ENCODE measurements around the gene IL4R. TPM values are rescaled to one million over a fixed set of nuclear protein-coding genes. Genes with fewer than 3 reads are reported as not detected.

The IL4R gene
- total and polyA plus RNA-seq, 3 experiments from 2014 or later: 41.6 to 142 (median 140) TPM

GRCh38 chr16:27359051-27359450 lies 45.3 kb downstream of the IL4R start:
- Mint-ChIP-seq H3K9me3 (no peaks in the 10 kb centered on the region), H3K36me3 (peaks cover 21 to 95% (median 36%) of the 10 kb centered on the region in 3 donors), H3K4me1 (peaks cover 0 to 11% (median 10%) of the 10 kb centered on the region in 3 donors), H3K27me3 (no peaks in the 10 kb centered on the region), H3K4me3 (no peak overlapping the region), H3K27ac (peak overlapping the region in 4 of 8 donors; percentile 12 to 79 (median 60))
- Histone ChIP-seq H3K36me3 (ENCODE audit: insufficient read depth, low read length) (peaks cover 66% of the 10 kb centered on the region), H3K4me1 (ENCODE audit: insufficient read depth, low read length) (peaks cover under 1% of the 10 kb centered on the region), H3K27me3 (ENCODE audit: insufficient read depth, low read length, poor library complexity, severe bottlenecking) (no peaks in the 10 kb centered on the region), H3K27ac (ENCODE audit: low read depth, low read length) (no peak overlapping the region), H3K9me3 (ENCODE audit: low read length) (no peaks in the 10 kb centered on the region), H3K4me3 (ENCODE audit: low read length) (no peak overlapping the region)
- no peak for DNase-seq
- POLR2A ChIA-PET: no interaction called here
- CTCF ChIA-PET: interaction anchor here (1.2 kb wide), 1 partner anchor 9 kb away, joined by 3 read pairs; no protein-coding TSS in a partner anchor

- peaks cover 2 to 17% (median 16%) of the 10 kb centered on the region in 3 donors for H3K4me1 Mint-ChIP-seq
- Histone ChIP-seq H3K9me3 (ENCODE audit: low read length) (no peaks in the 10 kb centered on the region), H3K27me3 (ENCODE audit: insufficient read depth, low read length, poor library complexity, severe bottlenecking) (no peaks in the 10 kb centered on the region), H3K36me3 (ENCODE audit: insufficient read depth, low read length) (peaks cover 60% of the 10 kb centered on the region), H3K27ac (ENCODE audit: low read depth, low read length) (no peak overlapping the region), H3K4me1 (ENCODE audit: insufficient read depth, low read length) (peaks cover 6% of the 10 kb centered on the region), H3K4me3 (ENCODE audit: low read length) (no peak overlapping the region)
- no peak overlapping the region for H3K4me3 Mint-ChIP-seq
- POLR2A ChIA-PET: no interaction called here
- H3K9me3 Mint-ChIP-seq: no peaks in the 10 kb centered on the region
- H3K27ac Mint-ChIP-seq: peak overlapping the region in 3 of 8 donors; percentile 12 to 86 (median 42)
- DNase-seq: no peak
- H3K27me3 Mint-ChIP-seq: no peaks in the 10 kb centered on the region
- H3K36me3 Mint-ChIP-seq: peaks cover 19 to 95% (median 33%) of the 10 kb centered on the region in 3 donors
- CTCF ChIA-PET: interaction anchor here (1.2 kb wide), 1 partner anchor 8 kb away, joined by 3 read pairs; no protein-coding TSS in a partner anchor
These were observed 45.8 kb downstream of the IL4R start for GRCh38 chr16:27359615-27360014.

DNA sequence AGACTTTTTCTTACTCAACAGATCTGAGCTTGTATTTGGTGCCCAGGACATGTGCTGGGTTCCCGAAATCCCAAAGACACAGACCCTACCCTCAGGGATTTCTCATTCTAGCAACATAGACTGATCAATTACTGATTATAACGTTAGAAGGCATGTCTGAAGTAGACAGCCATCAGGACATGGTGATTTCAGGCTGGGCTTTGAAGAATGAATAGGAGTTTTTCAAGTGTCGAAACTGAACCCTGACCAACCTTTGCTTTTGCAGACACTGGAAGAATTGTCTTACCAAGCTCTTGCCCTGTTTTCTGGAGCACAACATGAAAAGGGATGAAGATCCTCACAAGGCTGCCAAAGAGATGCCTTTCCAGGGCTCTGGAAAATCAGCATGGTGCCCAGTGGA lies 48.2 kb downstream of the IL4R start:
- H3K9me3 ChIP-seq (ENCODE audit: low read length): no peaks in the 10 kb centered on the region
- Mint-ChIP-seq H3K9me3 (no peaks in the 10 kb centered on the region), H3K4me3 (no peak overlapping the region), H3K27me3 (no peaks in the 10 kb centered on the region), H3K4me1 (peaks cover 7 to 39% (median 20%) of the 10 kb centered on the region in 3 donors), H3K27ac (peak overlapping the region in 7 of 8 donors; percentile 1 to 75 (median 44)), H3K36me3 (peaks cover 14 to 75% (median 27%) of the 10 kb centered on the region in 3 donors)
- H3K27ac ChIP-seq (ENCODE audit: low read depth, low read length): no peak overlapping the region
- ChIA-PET POLR2A (no interaction called here), CTCF (interaction anchor here (1.2 kb wide), 1 partner anchor 131 kb away, joined by 4 read pairs; no protein-coding TSS in a partner anchor)
- no peaks in the 10 kb centered on the region for H3K27me3 ChIP-seq (ENCODE audit: insufficient read depth, low read length, poor library complexity, severe bottlenecking)
- DNase-seq: no peak
- H3K4me1 ChIP-seq (ENCODE audit: insufficient read depth, low read length): peaks cover 24% of the 10 kb centered on the region
- H3K4me3 ChIP-seq (ENCODE audit: low read length): no peak overlapping the region
- peaks cover 41% of the 10 kb centered on the region for H3K36me3 ChIP-seq (ENCODE audit: insufficient read depth, low read length)

DNA sequence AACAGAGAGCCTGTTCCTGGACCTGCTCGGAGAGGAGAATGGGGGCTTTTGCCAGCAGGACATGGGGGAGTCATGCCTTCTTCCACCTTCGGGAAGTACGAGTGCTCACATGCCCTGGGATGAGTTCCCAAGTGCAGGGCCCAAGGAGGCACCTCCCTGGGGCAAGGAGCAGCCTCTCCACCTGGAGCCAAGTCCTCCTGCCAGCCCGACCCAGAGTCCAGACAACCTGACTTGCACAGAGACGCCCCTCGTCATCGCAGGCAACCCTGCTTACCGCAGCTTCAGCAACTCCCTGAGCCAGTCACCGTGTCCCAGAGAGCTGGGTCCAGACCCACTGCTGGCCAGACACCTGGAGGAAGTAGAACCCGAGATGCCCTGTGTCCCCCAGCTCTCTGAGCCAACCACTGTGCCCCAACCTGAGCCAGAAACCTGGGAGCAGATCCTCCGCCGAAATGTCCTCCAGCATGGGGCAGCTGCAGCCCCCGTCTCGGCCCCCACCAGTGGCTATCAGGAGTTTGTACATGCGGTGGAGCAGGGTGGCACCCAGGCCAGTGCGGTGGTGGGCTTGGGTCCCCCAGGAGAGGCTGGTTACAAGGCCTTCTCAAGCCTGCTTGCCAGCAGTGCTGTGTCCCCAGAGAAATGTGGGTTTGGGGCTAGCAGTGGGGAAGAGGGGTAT lies 48.9 kb downstream of the IL4R start:
- Mint-ChIP-seq H3K27me3 (no peaks in the 10 kb centered on the region), H3K36me3 (peaks cover 14 to 69% (median 26%) of the 10 kb centered on the region in 3 donors), H3K4me3 (peak overlapping the region in 1 of 7 donors; percentile 36), H3K4me1 (peaks cover 14 to 47% (median 27%) of the 10 kb centered on the region in 3 donors), H3K27ac (peak overlapping the region in 5 of 8 donors; percentile 1 to 64 (median 44)), H3K9me3 (no peaks in the 10 kb centered on the region)
- Histone ChIP-seq H3K4me3 (ENCODE audit: low read length) (no peak overlapping the region), H3K9me3 (ENCODE audit: low read length) (no peaks in the 10 kb centered on the region), H3K36me3 (ENCODE audit: insufficient read depth, low read length) (peaks cover 41% of the 10 kb centered on the region), H3K27ac (ENCODE audit: low read depth, low read length) (no peak overlapping the region), H3K27me3 (ENCODE audit: insufficient read depth, low read length, poor library complexity, severe bottlenecking) (no peaks in the 10 kb centered on the region), H3K4me1 (ENCODE audit: insufficient read depth, low read length) (peaks cover 30% of the 10 kb centered on the region)
- POLR2A ChIA-PET: no interaction called here
- DNase-seq: no peak
- CTCF ChIA-PET: no interaction called here

GRCh38 chr16:27363246-27363632 lies 49.5 kb downstream of the IL4R start:
- H3K36me3 Mint-ChIP-seq: peaks cover 14 to 65% (median 23%) of the 10 kb centered on the region in 3 donors
- peaks cover 19 to 52% (median 33%) of the 10 kb centered on the region in 3 donors for H3K4me1 Mint-ChIP-seq
- peak overlapping the region in 4 of 8 donors; percentile 23 to 76 (median 40) for H3K27ac Mint-ChIP-seq
- H3K36me3 ChIP-seq (ENCODE audit: insufficient read depth, low read length): peaks cover 38% of the 10 kb centered on the region
- H3K27ac ChIP-seq (ENCODE audit: low read depth, low read length): no peak overlapping the region
- DNase-seq: no peak
- no peaks in the 10 kb centered on the region for H3K27me3 Mint-ChIP-seq
- H3K9me3 Mint-ChIP-seq: no peaks in the 10 kb centered on the region
- H3K4me3 ChIP-seq (ENCODE audit: low read length): no peak overlapping the region
- POLR2A ChIA-PET: no interaction called here
- no peak overlapping the region for H3K4me3 Mint-ChIP-seq
- H3K4me1 ChIP-seq (ENCODE audit: insufficient read depth, low read length): peaks cover 36% of the 10 kb centered on the region
- H3K9me3 ChIP-seq (ENCODE audit: low read length): no peaks in the 10 kb centered on the region
- H3K27me3 ChIP-seq (ENCODE audit: insufficient read depth, low read length, poor library complexity, severe bottlenecking): no peaks in the 10 kb centered on the region
- CTCF ChIA-PET: no interaction called here

DNA sequence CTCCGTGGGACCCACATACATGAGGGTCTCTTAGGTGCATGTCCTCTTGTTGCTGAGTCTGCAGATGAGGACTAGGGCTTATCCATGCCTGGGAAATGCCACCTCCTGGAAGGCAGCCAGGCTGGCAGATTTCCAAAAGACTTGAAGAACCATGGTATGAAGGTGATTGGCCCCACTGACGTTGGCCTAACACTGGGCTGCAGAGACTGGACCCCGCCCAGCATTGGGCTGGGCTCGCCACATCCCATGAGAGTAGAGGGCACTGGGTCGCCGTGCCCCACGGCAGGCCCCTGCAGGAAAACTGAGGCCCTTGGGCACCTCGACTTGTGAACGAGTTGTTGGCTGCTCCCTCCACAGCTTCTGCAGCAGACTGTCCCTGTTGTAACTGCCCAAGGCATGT lies 50.0 kb downstream of the IL4R start:
- H3K4me1 Mint-ChIP-seq: peaks cover 22 to 56% (median 37%) of the 10 kb centered on the region in 3 donors
- H3K36me3 Mint-ChIP-seq: peaks cover 14 to 60% (median 20%) of the 10 kb centered on the region in 3 donors
- no peak overlapping the region for H3K27ac ChIP-seq (ENCODE audit: low read depth, low read length)

DNA sequence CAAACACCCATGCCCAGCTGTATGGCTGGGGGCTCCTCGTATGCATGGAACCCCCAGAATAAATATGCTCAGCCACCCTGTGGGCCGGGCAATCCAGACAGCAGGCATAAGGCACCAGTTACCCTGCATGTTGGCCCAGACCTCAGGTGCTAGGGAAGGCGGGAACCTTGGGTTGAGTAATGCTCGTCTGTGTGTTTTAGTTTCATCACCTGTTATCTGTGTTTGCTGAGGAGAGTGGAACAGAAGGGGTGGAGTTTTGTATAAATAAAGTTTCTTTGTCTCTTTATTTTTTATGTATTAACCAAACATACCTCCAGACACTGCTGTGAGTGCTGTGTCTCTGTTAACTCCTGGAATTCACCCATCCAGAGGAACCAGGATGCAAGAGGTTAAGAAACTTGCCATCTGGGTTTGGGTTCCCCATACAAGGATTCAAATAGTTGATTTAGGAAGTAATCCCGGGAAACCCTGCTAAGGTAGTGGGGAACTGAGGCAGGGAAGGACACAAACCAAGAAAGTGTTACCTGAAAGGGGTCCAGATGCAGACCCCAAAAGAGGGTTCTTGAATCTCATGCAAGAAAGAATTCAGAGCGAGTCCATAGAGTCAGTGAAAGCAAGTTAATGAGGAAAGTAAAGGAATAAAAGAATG lies 50.8 kb downstream of the IL4R start:
- Histone ChIP-seq H3K27ac (ENCODE audit: low read depth, low read length) (no peak overlapping the region), H3K4me1 (ENCODE audit: insufficient read depth, low read length) (peaks cover 50% of the 10 kb centered on the region), H3K36me3 (ENCODE audit: insufficient read depth, low read length) (peaks cover 24% of the 10 kb centered on the region), H3K4me3 (ENCODE audit: low read length) (no peak overlapping the region), H3K27me3 (ENCODE audit: insufficient read depth, low read length, poor library complexity, severe bottlenecking) (no peaks in the 10 kb centered on the region), H3K9me3 (ENCODE audit: low read length) (no peaks in the 10 kb centered on the region)
- Mint-ChIP-seq H3K9me3 (peaks cover 0 to 2% (median 0%) of the 10 kb centered on the region in 5 donors), H3K4me1 (peaks cover 27 to 63% (median 42%) of the 10 kb centered on the region in 3 donors), H3K4me3 (no peak overlapping the region), H3K36me3 (peaks cover 8 to 51% (median 14%) of the 10 kb centered on the region in 3 donors), H3K27ac (peak overlapping the region; percentile 55 to 97 (median 85)), H3K27me3 (no peaks in the 10 kb centered on the region)
- no peak for DNase-seq
- POLR2A ChIA-PET: no interaction called here
- CTCF ChIA-PET: interaction anchor here (4.5 to 5.7 kb wide), 2 partner anchors 129 to 134 kb away, joined by 47 to 66 read pairs; no protein-coding TSS in a partner anchor

More for the DNA sequence above, 50.0 kb downstream of the IL4R start:
- no peak for DNase-seq
- Mint-ChIP-seq H3K27me3 (no peaks in the 10 kb centered on the region), H3K9me3 (no peaks in the 10 kb centered on the region), H3K27ac (peak overlapping the region; percentile 23 to 97 (median 70)), H3K4me3 (no peak overlapping the region)
- POLR2A ChIA-PET: interaction anchor here (0.6 kb wide), 1 partner anchor 9 kb away, joined by 3 read pairs; no protein-coding TSS in a partner anchor
- Histone ChIP-seq H3K9me3 (ENCODE audit: low read length) (no peaks in the 10 kb centered on the region), H3K27me3 (ENCODE audit: insufficient read depth, low read length, poor library complexity, severe bottlenecking) (no peaks in the 10 kb centered on the region), H3K4me3 (ENCODE audit: low read length) (no peak overlapping the region), H3K36me3 (ENCODE audit: insufficient read depth, low read length) (peaks cover 32% of the 10 kb centered on the region), H3K4me1 (ENCODE audit: insufficient read depth, low read length) (peaks cover 41% of the 10 kb centered on the region)
- CTCF ChIA-PET: no interaction called here
